A549 (cell line): ENCODE data around the gene HAUS3. TPM values are rescaled to one million over a fixed set of nuclear protein-coding genes. Genes with fewer than 3 reads are reported as not detected.
"Not testable (repeated sequence)": the region's sequence is repeated elsewhere in the genome, so short reads cannot be mapped to it uniquely, and the experiment has no call there.

Experiments
- ATAC-seq, 2 experiments: fragments of 200-7000 bp in 1 of 2; fragments of >200 bp in 1 of 2; cut with Nextera tagmentation in 1 of 2; cut with Tn5 transposase in 1 of 2; 3 replicates each; pipeline versions ENCODE4 v1.8.0 to v1.9.1; 2018 to 2020; ENCODE audit warnings: mild to moderate bottlenecking in 1 of 2, moderate library complexity in 1 of 2
- CTCF ChIA-PET: fragments of 300-600 bp; sonication (Branson Sonifier 250); formaldehyde crosslinking; extraction: SDS; loops from one replicate; lab custom pipeline; 2021; ENCODE audit warnings: antibody characterized with exemption, inconsistent platforms; lab: Yijun Ruan, JAX
- POLR2A ChIA-PET: fragments of 350-600 bp; formaldehyde crosslinking; extraction: SDS; loops from one replicate; lab custom pipeline; 2021; ENCODE audit warnings: antibody characterized with exemption, inconsistent platforms; lab: Yijun Ruan, JAX
- DNase-seq, 2 experiments: peaks; one replicate each; pipeline versions ENCODE4 v3.0.0 to v3.0.0-alpha.2; 2011 to 2016; ENCODE audit warnings: low read depth in 1 of 2, low spot score in 1 of 2
- FAIRE-seq: peaks from 2 replicates; lab custom pipeline; 2011; peaks lifted over from hg19 to GRCh38; lab: Jason Lieb, UNC
- H3K27ac ChIP-seq, 2 experiments: fragments of >200 bp; sonication (Bioruptor Twin); formaldehyde crosslinking; 3 replicates each; pipeline ENCODE4 v1.5.1; 2016 to 2017
- H3K4me1 ChIP-seq: fragments of >200 bp; sonication (Bioruptor Twin); formaldehyde crosslinking; 3 replicates; pipeline ENCODE4 v1.6.1; 2016
- H3K4me2 ChIP-seq: fragments of >200 bp; sonication (Bioruptor Twin); formaldehyde crosslinking; 3 replicates; pipeline ENCODE4 v1.6.1; 2016
- H3K4me3 ChIP-seq: fragments of >200 bp; sonication (Bioruptor Twin); formaldehyde crosslinking; 3 replicates; pipeline ENCODE4 v1.5.1; 2016
- H3K9me3 ChIP-seq: fragments of >200 bp; sonication (Bioruptor Twin); formaldehyde crosslinking; 3 replicates; pipeline ENCODE4 v1.6.1; 2016
- CHD2 ChIP-seq: fragments of 150-350 bp; IDR thresholded peaks from 2 replicates; pipeline ENCODE4 v1.6.1; 2014; ENCODE audit warnings: low read length; ENCODE audit not compliant: partially characterized antibody
- FOSB ChIP-seq: fragments of 250-450 bp; sonication (Bioruptor Pico); IDR thresholded peaks from 2 replicates; pipeline ENCODE4 v1.5.0; 2020; ENCODE audit warnings: mild to moderate bottlenecking, moderate library complexity
- FOSL2 ChIP-seq, 2 experiments: fragments of 450-650 bp in 1 of 2; fragments of >200 bp in 1 of 2; sonication (Bioruptor Twin) in 1 of 2; formaldehyde crosslinking; IDR thresholded peaks; 2 replicates each; pipeline versions ENCODE4 v1.5.0 to v1.6.1; 2016 to 2020; ENCODE audit warnings: mild to moderate bottlenecking in 1 of 2, moderate library complexity in 1 of 2
- FOXS1 ChIP-seq: fragments of 250-450 bp; sonication (Bioruptor Pico); IDR thresholded peaks from 2 replicates; pipeline ENCODE4 v1.5.0; 2020; ENCODE audit warnings: mild to moderate bottlenecking, moderate library complexity
- HDAC2 ChIP-seq: fragments of 200-600 bp; sonication (generic); IDR thresholded peaks from 2 replicates; pipeline ENCODE4 v1.6.1; 2016
- MAFK ChIP-seq: fragments of 450-650 bp; IDR thresholded peaks from 2 replicates; pipeline ENCODE4 v1.6.1; 2014; ENCODE audit not compliant: partially characterized antibody
- PHF8 ChIP-seq: fragments of 200-600 bp; sonication (generic); IDR thresholded peaks from 2 replicates; pipeline ENCODE4 v1.6.1; 2016; ENCODE audit warnings: low read depth, mild to moderate bottlenecking, antibody characterized with exemption, moderate library complexity, borderline replicate concordance
- POLR2A ChIP-seq: IDR thresholded peaks from 2 replicates; pipeline ENCODE4 v1.6.1; 2012; ENCODE audit warnings: mild to moderate bottlenecking, low read length
- POLR2AphosphoS2 ChIP-seq: conservative IDR thresholded peaks from 2 replicates; pipeline ENCODE4 v1.6.1; 2012; ENCODE audit warnings: low read length, improper control_type of control experiment, inconsistent platforms
- RARB ChIP-seq: fragments of 250-450 bp; sonication (Bioruptor Pico); IDR thresholded peaks from 2 replicates; pipeline ENCODE4 v1.8.0; 2021; ENCODE audit warnings: mild to moderate bottlenecking, moderate library complexity
- REST ChIP-seq: fragments of 200-600 bp; sonication (generic); IDR thresholded peaks from 2 replicates; pipeline ENCODE4 v1.6.1; 2016; ENCODE audit warnings: antibody characterized with exemption, mild to moderate bottlenecking, moderate library complexity
- RFX5 ChIP-seq: fragments of 450-650 bp; IDR thresholded peaks from 2 replicates; pipeline ENCODE4 v1.7.1; 2014; ENCODE audit warnings: antibody characterized with exemption, mild to moderate bottlenecking, moderate library complexity
- RNF2 ChIP-seq: fragments of 200-600 bp; sonication (generic); IDR thresholded peaks from 2 replicates; pipeline ENCODE4 v1.6.1; 2016; ENCODE audit warnings: low read depth, mild to moderate bottlenecking, antibody characterized with exemption, moderate library complexity, borderline replicate concordance
- SMC3 ChIP-seq: fragments of >200 bp; sonication (Bioruptor Twin); formaldehyde crosslinking; IDR thresholded peaks from 3 replicates; pipeline ENCODE4 v1.6.1; 2018; ENCODE audit warnings: inconsistent platforms
- TP53 ChIP-seq: fragments of 250-450 bp; sonication (Bioruptor Pico); IDR thresholded peaks from 2 replicates; pipeline ENCODE4 v1.5.0; 2021; ENCODE audit warnings: mild to moderate bottlenecking, moderate library complexity
- ZC3H11A ChIP-seq: fragments of 450-650 bp; IDR thresholded peaks from 2 replicates; pipeline ENCODE4 v1.6.1; 2014; ENCODE audit warnings: antibody characterized with exemption, mild to moderate bottlenecking
- ZNF302 ChIP-seq: fragments of 250-450 bp; sonication (Bioruptor Pico); IDR thresholded peaks from 2 replicates; pipeline ENCODE4 v1.9.0; 2021; ENCODE audit warnings: inconsistent platforms, mild to moderate bottlenecking, moderate library complexity
- WGBS: methylation state at CpG from one replicate; pipeline ENCODE4 v1.1.6; 2017; ENCODE audit errors: missing lambda C conversion rate; 5-methylcytosine and 5-hydroxymethylcytosine counted together
- polyA plus RNA-seq, 4 experiments: library from polyadenylated mRNA; depleted of rRNA in 3 of 4; stranded (reverse); fragments of >200 nt; fragmentation: RNase III in 1 of 4; extraction: RNeasy Plus Mini Kit Qiagen cat#74134 plus additional on column Dnase treatment in 1 of 4; gene quantifications; 2 replicates in 3 of 4; 3 replicates in 1 of 4; pipeline ENCODE4 v1.2.3, GENCODE V29; 2011 to 2017
- TF ChIP-seq, protein P1 (sequence below): IDR thresholded peaks from 2 replicates; pipeline ENCODE4 v1.6.1; 2012; ENCODE audit warnings: low read depth, borderline replicate concordance
- TF ChIP-seq, protein P2 (sequence below): fragments of 250-450 bp; sonication (Bioruptor Pico); IDR thresholded peaks from 2 replicates; pipeline ENCODE4 v1.5.0; 2021; ENCODE audit warnings: mild to moderate bottlenecking, moderate library complexity, borderline replicate concordance

Gene HAUS3
- polyA plus RNA-seq, 2 of the 4 experiments (the other 2 are of a cell fraction): 7.7 to 10.6 TPM

DNA sequence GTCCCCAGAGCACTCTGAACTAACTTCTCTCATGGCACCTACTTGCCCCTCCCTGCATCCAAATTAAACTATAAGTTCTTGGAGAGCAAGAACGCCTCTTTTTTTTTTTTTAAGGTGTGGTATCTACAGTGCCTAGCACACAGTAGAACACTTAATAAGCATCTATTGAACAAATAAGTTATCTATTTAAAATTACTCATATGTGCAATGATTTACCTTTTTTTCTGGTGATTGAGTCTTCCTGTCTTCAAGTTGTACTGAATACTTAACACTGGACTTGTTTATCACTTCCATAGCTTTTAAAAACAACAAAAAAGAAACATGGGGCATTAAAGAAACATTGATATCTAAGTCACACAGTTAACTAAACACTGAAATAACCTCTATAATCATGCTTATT lies 29.1 kb downstream of the HAUS3 start:
- Histone ChIP-seq H3K27ac (no peak overlapping the region), H3K4me2 (no peak overlapping the region), H3K4me1 (no peaks in the 10 kb centered on the region), H3K4me3 (no peak overlapping the region), H3K9me3 (no peaks in the 10 kb centered on the region)
- ChIA-PET POLR2A (no interaction called here), CTCF (interaction anchor here (1.2 kb wide), 1 partner anchor 8 kb away, joined by 3 read pairs; no protein-coding TSS in a partner anchor)
- FAIRE-seq (no peak), DNase-seq (no peak), ATAC-seq (no peak)
- WGBS: 31% methylated on average over 1 of the region's 1 CpG
- TF ChIP-seq RARB (CRISPR knock-in tag): no peak
- no peak for TF ChIP-seq ZNF302 (CRISPR knock-in tag)
- no peak for TF ChIP-seq HDAC2
- no peak for TF ChIP-seq FOSB
- TF ChIP-seq TP53 (CRISPR knock-in tag): no peak
- TF ChIP-seq CHD2: no peak
- TF ChIP-seq FOXS1 (CRISPR knock-in tag): no peak
- no peak for TF ChIP-seq ZC3H11A
- no peak for TF ChIP-seq FOSL2 (IDR thresholded peaks at IDR 0.05)
- TF ChIP-seq FOSL2 (CRISPR knock-in tag; IDR thresholded peaks at IDR 0.05): no peak
- TF ChIP-seq POLR2A: no peak
- no peak for TF ChIP-seq PHF8
- no peak for TF ChIP-seq RNF2
- TF ChIP-seq, protein P1, sequence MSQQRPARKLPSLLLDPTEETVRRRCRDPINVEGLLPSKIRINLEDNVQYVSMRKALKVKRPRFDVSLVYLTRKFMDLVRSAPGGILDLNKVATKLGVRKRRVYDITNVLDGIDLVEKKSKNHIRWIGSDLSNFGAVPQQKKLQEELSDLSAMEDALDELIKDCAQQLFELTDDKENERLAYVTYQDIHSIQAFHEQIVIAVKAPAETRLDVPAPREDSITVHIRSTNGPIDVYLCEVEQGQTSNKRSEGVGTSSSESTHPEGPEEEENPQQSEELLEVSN: no peak
- no peak for TF ChIP-seq REST
- no peak for TF ChIP-seq MAFK
- no peak for TF ChIP-seq SMC3
- no peak for TF ChIP-seq RFX5
- TF ChIP-seq, protein P2, sequence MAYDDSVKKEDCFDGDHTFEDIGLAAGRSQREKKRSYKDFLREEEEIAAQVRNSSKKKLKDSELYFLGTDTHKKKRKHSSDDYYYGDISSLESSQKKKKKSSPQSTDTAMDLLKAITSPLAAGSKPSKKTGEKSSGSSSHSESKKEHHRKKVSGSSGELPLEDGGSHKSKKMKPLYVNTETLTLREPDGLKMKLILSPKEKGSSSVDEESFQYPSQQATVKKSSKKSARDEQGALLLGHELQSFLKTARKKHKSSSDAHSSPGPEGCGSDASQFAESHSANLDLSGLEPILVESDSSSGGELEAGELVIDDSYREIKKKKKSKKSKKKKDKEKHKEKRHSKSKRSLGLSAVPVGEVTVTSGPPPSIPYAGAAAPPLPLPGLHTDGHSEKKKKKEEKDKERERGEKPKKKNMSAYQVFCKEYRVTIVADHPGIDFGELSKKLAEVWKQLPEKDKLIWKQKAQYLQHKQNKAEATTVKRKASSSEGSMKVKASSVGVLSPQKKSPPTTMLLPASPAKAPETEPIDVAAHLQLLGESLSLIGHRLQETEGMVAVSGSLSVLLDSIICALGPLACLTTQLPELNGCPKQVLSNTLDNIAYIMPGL: no peak

DNA sequence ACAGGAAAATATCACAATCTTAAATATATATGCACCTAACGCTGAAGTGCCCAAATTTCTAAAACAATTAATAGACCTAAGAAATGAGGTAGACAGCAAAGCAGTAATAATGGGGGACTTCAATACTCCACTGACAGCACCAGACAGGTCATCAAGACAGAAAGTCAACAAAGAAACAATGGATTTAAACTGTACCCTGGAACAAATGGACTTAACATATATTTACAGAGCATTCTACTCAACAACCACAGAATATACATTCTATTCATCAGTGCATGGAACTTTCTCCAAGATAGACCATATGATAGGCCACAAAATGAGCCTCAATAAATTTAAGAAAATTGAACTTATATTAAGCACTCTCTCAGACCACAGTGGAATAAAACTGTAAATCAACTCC lies 39.1 kb downstream of the HAUS3 start:
- CTCF ChIA-PET: interaction anchor here (1.5 kb wide), 1 partner anchor 17 kb away, joined by 5 read pairs; no protein-coding TSS in a partner anchor
- H3K4me3 ChIP-seq, POLR2A ChIA-PET, DNase-seq, H3K4me1 ChIP-seq, H3K27ac ChIP-seq, FAIRE-seq, H3K4me2 ChIP-seq, H3K9me3 ChIP-seq, ATAC-seq: not testable (repeated sequence)
- WGBS: 100% methylated on average over 1 of the region's 1 CpG

GRCh38 chr4:2194496-2194895 lies 47.4 kb downstream of the HAUS3 start:
- no peaks in the 10 kb centered on the region for H3K4me1 ChIP-seq
- no peak overlapping the region for H3K4me3 ChIP-seq
- no peak overlapping the region for H3K27ac ChIP-seq
- WGBS: 82% methylated on average over 4 of the region's 4 CpGs
- TF ChIP-seq RNF2 (no peak), POLR2AphosphoS2 (no peak), SMC3 (no peak)
- no peaks in the 10 kb centered on the region for H3K9me3 ChIP-seq
- ChIA-PET CTCF (no interaction called here), POLR2A (no interaction called here)
- DNase-seq: no peak
- no peak for ATAC-seq
- no peak overlapping the region for H3K4me2 ChIP-seq
- no peak for FAIRE-seq
